Measurements from ENCODE around the gene RREB1.
A peak's percentile ranks its signal among the peaks of the same experiment; 100 is the strongest.

RREB1 gene

GRCh38 chr6:7124636-7125035 is 16.9 kb downstream of the RREB1 start:
- no peak for DNase-seq (ENCODE audit: low read depth)

- no peak for DNase-seq (ENCODE audit: low read depth)
Measured at GRCh38 chr6:7125290-7125689, 17.5 kb downstream of the RREB1 start.

GRCh38 chr6:7126754-7127153 is 19.0 kb downstream of the RREB1 start:
- DNase-seq (ENCODE audit: low read depth): no peak

- DNase-seq (ENCODE audit: low read depth): no peak
Measured at GRCh38 chr6:7127680-7128079, 19.9 kb downstream of the RREB1 start.

GRCh38 chr6:7129360-7129759 is 21.6 kb downstream of the RREB1 start:
- no peak for DNase-seq (ENCODE audit: low read depth)

- DNase-seq (ENCODE audit: low read depth): peak; percentile 69
Measured at GRCh38 chr6:7129784-7130569, 22.2 kb downstream of the RREB1 start.

- no peak for DNase-seq (ENCODE audit: low read depth)
Measured at GRCh38 chr6:7131390-7131789, 23.6 kb downstream of the RREB1 start.

GRCh38 chr6:7132398-7133035 is 24.8 kb downstream of the RREB1 start:
- no peak for DNase-seq (ENCODE audit: low read depth)

- no peak for DNase-seq (ENCODE audit: low read depth)
Measured at GRCh38 chr6:7134999-7135745, 27.4 kb downstream of the RREB1 start.

GRCh38 chr6:7135755-7136154 is 28.0 kb downstream of the RREB1 start:
- no peak for DNase-seq (ENCODE audit: low read depth)

- no peak for DNase-seq (ENCODE audit: low read depth)
Measured at GRCh38 chr6:7136859-7137334, 29.1 kb downstream of the RREB1 start.

GRCh38 chr6:7137335-7138045 is 29.7 kb downstream of the RREB1 start:
- DNase-seq (ENCODE audit: low read depth): peak; percentile 72

- DNase-seq (ENCODE audit: low read depth): no peak
Measured at GRCh38 chr6:7138046-7138531, 30.3 kb downstream of the RREB1 start.

GRCh38 chr6:7138921-7139358 is 31.2 kb downstream of the RREB1 start:
- DNase-seq (ENCODE audit: low read depth): no peak

- DNase-seq (ENCODE audit: low read depth): no peak
Measured at GRCh38 chr6:7139835-7140470, 32.2 kb downstream of the RREB1 start.

- peak; percentile 85 for DNase-seq (ENCODE audit: low read depth)
Measured at GRCh38 chr6:7140631-7141378, 33.0 kb downstream of the RREB1 start.

GRCh38 chr6:7142228-7142801 is 34.6 kb downstream of the RREB1 start:
- DNase-seq (ENCODE audit: low read depth): no peak

GRCh38 chr6:7142918-7143475 is 35.2 kb downstream of the RREB1 start:
- DNase-seq (ENCODE audit: low read depth): no peak

GRCh38 chr6:7143476-7143974 is 35.8 kb downstream of the RREB1 start:
- DNase-seq (ENCODE audit: low read depth): no peak

Measured in ELR (cell line).